Measurements from ENCODE around the gene NCSTN. TPM values are rescaled to one million over a fixed set of nuclear protein-coding genes. Genes with fewer than 3 reads are reported as not detected.

NCSTN gene
- total and polyA plus RNA-seq, 4 donors, result 17.0 to 67.3 (median 53.1) TPM

- intact Hi-C loops (cut with DNase I), result no loop called here
- DNase-seq, result no peak
Observed at GRCh38 chr1:160342526-160342925, 657 bp upstream of the NCSTN start.

GRCh38 chr1:160344241-160344640 lies 1.1 kb downstream of the NCSTN start:
- peaks cover 0 to 3% of the 10 kb centered on the region in 2 donors for H3K4me1 ChIP-seq (ENCODE audit: control insufficient read depth in 1 of 2, insufficient read depth in 2 of 2, low read length in 2 of 2)

More at GRCh38 chr1:160342526-160342925, 657 bp upstream of the NCSTN start:
- ATAC-seq (ENCODE audit: low FRiP score), result no peak
- peak overlapping the region; percentile 79 to 94 for H3K4me3 ChIP-seq (ENCODE audit: low read length in 2 of 2)
- WGBS, 2 donors, result 0% methylated on average over 7 of the region's 7 CpGs
- H3K36me3 ChIP-seq (ENCODE audit: control insufficient read depth in 1 of 2, insufficient read depth in 2 of 2, low read length in 1 of 2), result no peaks in the 10 kb centered on the region
- peaks cover 0 to 3% of the 10 kb centered on the region in 2 donors for H3K4me1 ChIP-seq (ENCODE audit: control insufficient read depth in 1 of 2, insufficient read depth in 2 of 2, low read length in 2 of 2)
- no peaks in the 10 kb centered on the region for H3K9me3 ChIP-seq (ENCODE audit: control insufficient read depth, low read length)
- H3K27me3 ChIP-seq (ENCODE audit: control insufficient read depth in 1 of 2, insufficient read depth in 2 of 2, low read length in 1 of 2), result no peaks in the 10 kb centered on the region
- peak overlapping the region; percentile 28 to 73 for H3K27ac ChIP-seq (ENCODE audit: low read depth in 1 of 2, low read length in 2 of 2)

GRCh38 chr1:160344936-160345335 lies 1.8 kb downstream of the NCSTN start:
- no peak for ATAC-seq (ENCODE audit: low FRiP score)
- Histone ChIP-seq H3K9me3 (ENCODE audit: control insufficient read depth, low read length) (no peaks in the 10 kb centered on the region), H3K4me1 (ENCODE audit: control insufficient read depth in 1 of 2, insufficient read depth in 2 of 2, low read length in 2 of 2) (peaks cover 0 to 3% of the 10 kb centered on the region in 2 donors), H3K27me3 (ENCODE audit: control insufficient read depth in 1 of 2, insufficient read depth in 2 of 2, low read length in 1 of 2) (no peaks in the 10 kb centered on the region), H3K36me3 (ENCODE audit: control insufficient read depth in 1 of 2, insufficient read depth in 2 of 2, low read length in 1 of 2) (peaks cover 0 to 4% of the 10 kb centered on the region in 2 donors), H3K4me3 (ENCODE audit: low read length in 2 of 2) (no peak overlapping the region), H3K27ac (ENCODE audit: low read depth in 1 of 2, low read length in 2 of 2) (no peak overlapping the region)
- WGBS, 2 donors, result 90 to 94% methylated on average over 6 of the region's 6 CpGs
- no peak for DNase-seq
- intact Hi-C loops (cut with DNase I), result no loop called here

More at GRCh38 chr1:160344241-160344640, 1.1 kb downstream of the NCSTN start:
- Histone ChIP-seq H3K4me3 (ENCODE audit: low read length in 2 of 2) (peak overlapping the region in 1 of 2 donors; percentile 94), H3K27me3 (ENCODE audit: control insufficient read depth in 1 of 2, insufficient read depth in 2 of 2, low read length in 1 of 2) (no peaks in the 10 kb centered on the region), H3K9me3 (ENCODE audit: control insufficient read depth, low read length) (no peaks in the 10 kb centered on the region), H3K36me3 (ENCODE audit: control insufficient read depth in 1 of 2, insufficient read depth in 2 of 2, low read length in 1 of 2) (no peaks in the 10 kb centered on the region), H3K27ac (ENCODE audit: low read depth in 1 of 2, low read length in 2 of 2) (no peak overlapping the region)
- intact Hi-C loops (cut with DNase I), result no loop called here
- WGBS, 2 donors, result 72 to 81% methylated on average over 3 of the region's 3 CpGs
- ATAC-seq (ENCODE audit: low FRiP score) (no peak), DNase-seq (no peak)

GRCh38 chr1:160346463-160346862 lies 3.3 kb downstream of the NCSTN start:
- 85% methylated on average over 10 of the region's 10 CpGs for WGBS, 2 donors
- Histone ChIP-seq H3K36me3 (ENCODE audit: control insufficient read depth in 1 of 2, insufficient read depth in 2 of 2, low read length in 1 of 2) (peaks cover 3 to 7% of the 10 kb centered on the region in 2 donors), H3K4me1 (ENCODE audit: control insufficient read depth in 1 of 2, insufficient read depth in 2 of 2, low read length in 2 of 2) (no peaks in the 10 kb centered on the region), H3K27ac (ENCODE audit: low read depth in 1 of 2, low read length in 2 of 2) (no peak overlapping the region), H3K4me3 (ENCODE audit: low read length in 2 of 2) (no peak overlapping the region), H3K27me3 (ENCODE audit: control insufficient read depth in 1 of 2, insufficient read depth in 2 of 2, low read length in 1 of 2) (no peaks in the 10 kb centered on the region), H3K9me3 (ENCODE audit: control insufficient read depth, low read length) (no peaks in the 10 kb centered on the region)
- ATAC-seq (ENCODE audit: low FRiP score) (no peak), DNase-seq (no peak)
- intact Hi-C loops (cut with DNase I), result no loop called here

- DNase-seq (no peak), ATAC-seq (ENCODE audit: low FRiP score) (no peak)
- Histone ChIP-seq H3K27ac (ENCODE audit: low read depth in 1 of 2, low read length in 2 of 2) (no peak overlapping the region), H3K4me3 (ENCODE audit: low read length in 2 of 2) (no peak overlapping the region), H3K4me1 (ENCODE audit: control insufficient read depth in 1 of 2, insufficient read depth in 2 of 2, low read length in 2 of 2) (no peaks in the 10 kb centered on the region), H3K9me3 (ENCODE audit: control insufficient read depth, low read length) (no peaks in the 10 kb centered on the region), H3K27me3 (ENCODE audit: control insufficient read depth in 1 of 2, insufficient read depth in 2 of 2, low read length in 1 of 2) (no peaks in the 10 kb centered on the region), H3K36me3 (ENCODE audit: control insufficient read depth in 1 of 2, insufficient read depth in 2 of 2, low read length in 1 of 2) (peaks cover 3 to 7% of the 10 kb centered on the region in 2 donors)
- intact Hi-C loops (cut with DNase I), result no loop called here
- 76 to 78% methylated on average over 4 of the region's 4 CpGs for WGBS, 2 donors
Observed at GRCh38 chr1:160346958-160347357, 3.8 kb downstream of the NCSTN start.

GRCh38 chr1:160351629-160352028 lies 8.4 kb downstream of the NCSTN start:
- intact Hi-C loops (cut with DNase I), result no loop called here
- Histone ChIP-seq H3K9me3 (ENCODE audit: control insufficient read depth, low read length) (no peaks in the 10 kb centered on the region), H3K4me1 (ENCODE audit: control insufficient read depth in 1 of 2, insufficient read depth in 2 of 2, low read length in 2 of 2) (no peaks in the 10 kb centered on the region), H3K36me3 (ENCODE audit: control insufficient read depth in 1 of 2, insufficient read depth in 2 of 2, low read length in 1 of 2) (peaks cover 3 to 28% of the 10 kb centered on the region in 2 donors), H3K4me3 (ENCODE audit: low read length in 2 of 2) (no peak overlapping the region), H3K27ac (ENCODE audit: low read depth in 1 of 2, low read length in 2 of 2) (no peak overlapping the region), H3K27me3 (ENCODE audit: control insufficient read depth in 1 of 2, insufficient read depth in 2 of 2, low read length in 1 of 2) (no peaks in the 10 kb centered on the region)
- WGBS, 2 donors, result 68 to 70% methylated on average over 4 of the region's 4 CpGs
- ATAC-seq (ENCODE audit: low FRiP score) (no peak), DNase-seq (no peak)

GRCh38 chr1:160352555-160352954 lies 9.4 kb downstream of the NCSTN start:
- H3K27me3 ChIP-seq (ENCODE audit: control insufficient read depth in 1 of 2, insufficient read depth in 2 of 2, low read length in 1 of 2), result no peaks in the 10 kb centered on the region
- H3K4me1 ChIP-seq (ENCODE audit: control insufficient read depth in 1 of 2, insufficient read depth in 2 of 2, low read length in 2 of 2), result no peaks in the 10 kb centered on the region
- H3K9me3 ChIP-seq (ENCODE audit: control insufficient read depth, low read length), result no peaks in the 10 kb centered on the region
- DNase-seq, result no peak
- intact Hi-C loops (cut with DNase I), result no loop called here
- H3K4me3 ChIP-seq (ENCODE audit: low read length in 2 of 2), result no peak overlapping the region
- WGBS, 2 donors, result 88 to 91% methylated on average over 8 of the region's 8 CpGs
- peaks cover 3 to 32% of the 10 kb centered on the region in 2 donors for H3K36me3 ChIP-seq (ENCODE audit: control insufficient read depth in 1 of 2, insufficient read depth in 2 of 2, low read length in 1 of 2)
- ATAC-seq (ENCODE audit: low FRiP score), result no peak
- no peak overlapping the region for H3K27ac ChIP-seq (ENCODE audit: low read depth in 1 of 2, low read length in 2 of 2)

GRCh38 chr1:160353223-160353622 lies 10.0 kb downstream of the NCSTN start:
- Histone ChIP-seq H3K27me3 (ENCODE audit: control insufficient read depth in 1 of 2, insufficient read depth in 2 of 2, low read length in 1 of 2) (no peaks in the 10 kb centered on the region), H3K4me3 (ENCODE audit: low read length in 2 of 2) (no peak overlapping the region), H3K36me3 (ENCODE audit: control insufficient read depth in 1 of 2, insufficient read depth in 2 of 2, low read length in 1 of 2) (peaks cover 3 to 32% of the 10 kb centered on the region in 2 donors), H3K27ac (ENCODE audit: low read depth in 1 of 2, low read length in 2 of 2) (no peak overlapping the region), H3K9me3 (ENCODE audit: control insufficient read depth, low read length) (no peaks in the 10 kb centered on the region), H3K4me1 (ENCODE audit: control insufficient read depth in 1 of 2, insufficient read depth in 2 of 2, low read length in 2 of 2) (no peaks in the 10 kb centered on the region)
- intact Hi-C loops (cut with DNase I), result no loop called here
- ATAC-seq (ENCODE audit: low FRiP score), result no peak
- 88 to 94% methylated on average over 2 of the region's 2 CpGs for WGBS, 2 donors
- DNase-seq, result no peak

GRCh38 chr1:160354388-160354985 lies 11.3 kb downstream of the NCSTN start:
- H3K36me3 ChIP-seq (ENCODE audit: control insufficient read depth in 1 of 2, insufficient read depth in 2 of 2, low read length in 1 of 2), result peaks cover 3 to 33% of the 10 kb centered on the region in 2 donors
- intact Hi-C loops (cut with DNase I), result no loop called here
- H3K4me1 ChIP-seq (ENCODE audit: control insufficient read depth in 1 of 2, insufficient read depth in 2 of 2, low read length in 2 of 2), result no peaks in the 10 kb centered on the region
- H3K9me3 ChIP-seq (ENCODE audit: control insufficient read depth, low read length), result no peaks in the 10 kb centered on the region
- ATAC-seq (ENCODE audit: low FRiP score) (no peak), DNase-seq (peak in 1 of 2 donors; percentile 3)
- no peak overlapping the region for H3K27ac ChIP-seq (ENCODE audit: low read depth in 1 of 2, low read length in 2 of 2)
- no peaks in the 10 kb centered on the region for H3K27me3 ChIP-seq (ENCODE audit: control insufficient read depth in 1 of 2, insufficient read depth in 2 of 2, low read length in 1 of 2)
- WGBS, 2 donors, result 69 to 76% methylated on average over 5 of the region's 5 CpGs
- no peak overlapping the region for H3K4me3 ChIP-seq (ENCODE audit: low read length in 2 of 2)
